ENCODE results near the gene ARMC3. TPM values are rescaled to one million over a fixed set of nuclear protein-coding genes. Genes with fewer than 3 reads are reported as not detected.
"Not testable (repeated sequence)": the region's sequence is repeated elsewhere in the genome, so short reads cannot be mapped to it uniquely, and the experiment has no call there.

ARMC3 gene
- total RNA-seq, 2 donors from 2014 or later, result not detected

GRCh38 chr10:23063045-23063972, 135.5 kb downstream of the ARMC3 start:
- no peak overlapping the region for H3K27ac Mint-ChIP-seq
- peaks cover 4% of the 10 kb centered on the region for H3K9me3 Mint-ChIP-seq
- no peaks in the 10 kb centered on the region for H3K36me3 Mint-ChIP-seq (ENCODE audit: low read depth)
- peaks cover 13% of the 10 kb centered on the region for H3K27me3 Mint-ChIP-seq
- H3K4me3 Mint-ChIP-seq, result no peak overlapping the region
- H3K4me1 Mint-ChIP-seq, result no peaks in the 10 kb centered on the region
- no peak for ATAC-seq (replicated peaks)

- Mint-ChIP-seq H3K36me3 (ENCODE audit: low read depth) (no peaks in the 10 kb centered on the region), H3K4me1 (no peaks in the 10 kb centered on the region), H3K4me3 (no peak overlapping the region), H3K27me3 (peaks cover 9% of the 10 kb centered on the region), H3K9me3 (no peaks in the 10 kb centered on the region), H3K27ac (no peak overlapping the region)
- no peak for ATAC-seq (replicated peaks)
These were observed 136.3 kb downstream of the ARMC3 start for GRCh38 chr10:23063973-23064812.

GRCh38 chr10:23064813-23065114, 136.9 kb downstream of the ARMC3 start:
- not testable (repeated sequence) for H3K4me3 Mint-ChIP-seq; H3K36me3 Mint-ChIP-seq (ENCODE audit: low read depth); H3K4me1 Mint-ChIP-seq; H3K9me3 Mint-ChIP-seq; ATAC-seq (replicated peaks); H3K27ac Mint-ChIP-seq
- peaks cover 11% of the 10 kb centered on the region for H3K27me3 Mint-ChIP-seq

GRCh38 chr10:23065181-23065948, 137.5 kb downstream of the ARMC3 start:
- Mint-ChIP-seq H3K36me3 (ENCODE audit: low read depth) (no peaks in the 10 kb centered on the region), H3K27me3 (peaks cover 8% of the 10 kb centered on the region), H3K27ac (no peak overlapping the region), H3K4me3 (no peak overlapping the region), H3K4me1 (no peaks in the 10 kb centered on the region), H3K9me3 (no peaks in the 10 kb centered on the region)
- ATAC-seq (replicated peaks), result no peak

GRCh38 chr10:23067337-23067736, 139.5 kb downstream of the ARMC3 start:
- no peaks in the 10 kb centered on the region for H3K36me3 Mint-ChIP-seq (ENCODE audit: low read depth)
- ATAC-seq (replicated peaks), result no peak
- peaks cover 8% of the 10 kb centered on the region for H3K27me3 Mint-ChIP-seq
- no peaks in the 10 kb centered on the region for H3K9me3 Mint-ChIP-seq
- no peak overlapping the region for H3K4me3 Mint-ChIP-seq
- H3K4me1 Mint-ChIP-seq, result no peaks in the 10 kb centered on the region
- no peak overlapping the region for H3K27ac Mint-ChIP-seq

GRCh38 chr10:23067939-23068775, 140.3 kb downstream of the ARMC3 start:
- H3K4me1 Mint-ChIP-seq, result no peaks in the 10 kb centered on the region
- H3K27me3 Mint-ChIP-seq, result peaks cover 8% of the 10 kb centered on the region
- ATAC-seq (replicated peaks), result peak; percentile 49
- H3K27ac Mint-ChIP-seq, result no peak overlapping the region
- no peak overlapping the region for H3K4me3 Mint-ChIP-seq
- H3K9me3 Mint-ChIP-seq, result no peaks in the 10 kb centered on the region
- no peaks in the 10 kb centered on the region for H3K36me3 Mint-ChIP-seq (ENCODE audit: low read depth)

GRCh38 chr10:23069019-23069815, 141.4 kb downstream of the ARMC3 start:
- Mint-ChIP-seq H3K36me3 (ENCODE audit: low read depth) (no peaks in the 10 kb centered on the region), H3K27me3 (peaks cover 3% of the 10 kb centered on the region), H3K9me3 (no peaks in the 10 kb centered on the region), H3K4me1 (no peaks in the 10 kb centered on the region), H3K4me3 (no peak overlapping the region), H3K27ac (peak overlapping the region; percentile 27)
- peak; percentile 81 for ATAC-seq (replicated peaks)

- ATAC-seq (replicated peaks); H3K4me3 Mint-ChIP-seq; H3K4me1 Mint-ChIP-seq; H3K36me3 Mint-ChIP-seq (ENCODE audit: low read depth); H3K27ac Mint-ChIP-seq; H3K9me3 Mint-ChIP-seq: not testable (repeated sequence)
- peaks cover 11% of the 10 kb centered on the region for H3K27me3 Mint-ChIP-seq
These were observed 142.4 kb downstream of the ARMC3 start for GRCh38 chr10:23070092-23070912.

GRCh38 chr10:23070913-23071218, 143.0 kb downstream of the ARMC3 start:
- no peak for ATAC-seq (replicated peaks)

GRCh38 chr10:23072593-23072992, 144.7 kb downstream of the ARMC3 start:
- H3K4me1 Mint-ChIP-seq; ATAC-seq (replicated peaks); H3K36me3 Mint-ChIP-seq (ENCODE audit: low read depth); H3K4me3 Mint-ChIP-seq; H3K9me3 Mint-ChIP-seq; H3K27ac Mint-ChIP-seq: not testable (repeated sequence)
- peaks cover 21% of the 10 kb centered on the region for H3K27me3 Mint-ChIP-seq

More at GRCh38 chr10:23070913-23071218, 143.0 kb downstream of the ARMC3 start:
- Mint-ChIP-seq H3K4me3 (no peak overlapping the region), H3K4me1 (no peaks in the 10 kb centered on the region), H3K27me3 (peaks cover 15% of the 10 kb centered on the region), H3K9me3 (no peaks in the 10 kb centered on the region), H3K27ac (no peak overlapping the region), H3K36me3 (ENCODE audit: low read depth) (no peaks in the 10 kb centered on the region)

GRCh38 chr10:23073527-23073926, 145.7 kb downstream of the ARMC3 start:
- H3K27ac Mint-ChIP-seq, result no peak overlapping the region
- ATAC-seq (replicated peaks), result no peak
- no peaks in the 10 kb centered on the region for H3K36me3 Mint-ChIP-seq (ENCODE audit: low read depth)
- no peak overlapping the region for H3K4me3 Mint-ChIP-seq
- H3K27me3 Mint-ChIP-seq, result peaks cover 28% of the 10 kb centered on the region
- H3K9me3 Mint-ChIP-seq, result no peaks in the 10 kb centered on the region
- H3K4me1 Mint-ChIP-seq, result no peaks in the 10 kb centered on the region

GRCh38 chr10:23075672-23076071, 147.8 kb downstream of the ARMC3 start:
- Mint-ChIP-seq H3K27me3 (peaks cover 37% of the 10 kb centered on the region), H3K4me1 (no peaks in the 10 kb centered on the region), H3K9me3 (no peaks in the 10 kb centered on the region), H3K27ac (no peak overlapping the region), H3K36me3 (ENCODE audit: low read depth) (no peaks in the 10 kb centered on the region), H3K4me3 (no peak overlapping the region)
- peak; percentile 86 for ATAC-seq (replicated peaks)

- ATAC-seq (replicated peaks), result no peak
- Mint-ChIP-seq H3K4me1 (no peaks in the 10 kb centered on the region), H3K9me3 (no peaks in the 10 kb centered on the region), H3K27me3 (peaks cover 48% of the 10 kb centered on the region), H3K4me3 (no peak overlapping the region), H3K27ac (no peak overlapping the region), H3K36me3 (ENCODE audit: low read depth) (no peaks in the 10 kb centered on the region)
These were observed 150.3 kb downstream of the ARMC3 start for GRCh38 chr10:23078114-23078513.
